SK-N-SH (cell line): ENCODE measurements around the gene SCN1B. TPM values are rescaled to one million over a fixed set of nuclear protein-coding genes. Genes with fewer than 3 reads are reported as not detected.

ENCODE experiments used
- CTCF ChIA-PET: fragments of 300-600, 350-600 bp; formaldehyde crosslinking; extraction: SDS; loops from one replicate; lab custom pipeline; 2021; lab: Yijun Ruan, JAX
- POLR2A ChIA-PET: fragments of 350-600 bp; sonication (Branson Sonifier 250); formaldehyde crosslinking; extraction: SDS; loops from one replicate; lab custom pipeline; 2020; ENCODE audit warnings: antibody characterized with exemption, inconsistent platforms; lab: Yijun Ruan, JAX
- DNase-seq: peaks from one replicate; pipeline ENCODE4 v3.0.0; 2012
- H2AFZ ChIP-seq: fragments of 200-600 bp; sonication (generic); 2 replicates; pipeline ENCODE4 v1.8.1; 2016; ENCODE audit warnings: antibody characterized with exemption, mild to moderate bottlenecking, low read depth
- H3F3A ChIP-seq: fragments of 200-600 bp; sonication (generic); replicated peaks from 2 replicates; pipeline ENCODE3; 2016; ENCODE audit warnings: antibody characterized with exemption, mild to moderate bottlenecking; ENCODE audit not compliant: insufficient read depth
- H3K27ac ChIP-seq, 2 experiments: fragments of 200-500 bp in 1 of 2; fragments of 200-600 bp in 1 of 2; sonication (Bioruptor generic) in 1 of 2; sonication (generic), shearing (Covaris generic) in 1 of 2; 2 replicates each; pipeline versions ENCODE4 v1.5.1 to v1.6.1; 2014 to 2016; ENCODE audit warnings: low read depth in 2 of 2, inconsistent platforms in 1 of 2, low read length in 1 of 2, mild to moderate bottlenecking in 1 of 2, mixed read lengths in 1 of 2
- H3K27me3 ChIP-seq: fragments of 200-600 bp; sonication (generic), shearing (Covaris generic); 2 replicates; pipeline ENCODE4 v1.6.1; 2016; ENCODE audit warnings: mixed run types; ENCODE audit not compliant: insufficient read depth
- H3K36me3 ChIP-seq, 2 experiments: fragments of 200-500 bp in 1 of 2; fragments of 200-600 bp in 1 of 2; sonication (Bioruptor generic) in 1 of 2; sonication (generic) in 1 of 2; replicated peaks in 1 of 2; 2 replicates each; pipeline versions ENCODE3 to v1.5.1; 2014 to 2016; ENCODE audit warnings: low read length in 1 of 2, mild to moderate bottlenecking in 1 of 2; ENCODE audit not compliant: insufficient read depth in 2 of 2, control insufficient read depth in 1 of 2
- H3K4me1 ChIP-seq, 2 experiments: fragments of 200-500 bp in 1 of 2; fragments of 200-600 bp in 1 of 2; sonication (Bioruptor generic) in 1 of 2; sonication (generic), shearing (Covaris generic) in 1 of 2; 2 replicates each; pipeline versions ENCODE4 v1.5.1 to v1.6.1; 2014 to 2016; ENCODE audit warnings: low read depth in 1 of 2, low read length in 1 of 2, mixed run types in 1 of 2; ENCODE audit not compliant: insufficient read depth in 2 of 2, control insufficient read depth in 1 of 2
- H3K4me2 ChIP-seq: fragments of 200-600 bp; sonication (generic), shearing (Covaris generic); 2 replicates; pipeline ENCODE4 v1.6.1; 2017; ENCODE audit warnings: mixed run types
- H3K4me3 ChIP-seq, 2 experiments: fragments of 200-500 bp in 1 of 2; fragments of 200-600 bp in 1 of 2; sonication (Bioruptor generic) in 1 of 2; sonication (generic), shearing (Covaris generic) in 1 of 2; 2 replicates each; pipeline versions ENCODE4 v1.5.1 to v1.8.1; 2014 to 2016; ENCODE audit warnings: low read depth in 2 of 2, inconsistent platforms in 1 of 2, low read length in 1 of 2, mild to moderate bottlenecking in 1 of 2, mixed read lengths in 1 of 2, moderate library complexity in 1 of 2
- H3K79me2 ChIP-seq: fragments of 200-600 bp; sonication (generic); 2 replicates; pipeline ENCODE4 v1.8.1; 2017; ENCODE audit warnings: mild to moderate bottlenecking; ENCODE audit not compliant: insufficient read depth
- H3K9ac ChIP-seq: fragments of 200-600 bp; sonication (generic); 2 replicates; pipeline ENCODE4 v1.6.1; 2017; ENCODE audit warnings: mixed run types
- H3K9me2 ChIP-seq: fragments of 200-600 bp; sonication (generic); 2 replicates; pipeline ENCODE4 v1.6.1; 2017; ENCODE audit warnings: mixed run types
- H3K9me3 ChIP-seq: fragments of 200-600 bp; sonication (generic); 2 replicates; pipeline ENCODE4 v1.6.1; 2017; ENCODE audit warnings: mixed run types, mild to moderate bottlenecking, moderate library complexity
- H4K20me1 ChIP-seq: fragments of 200-600 bp; sonication (generic); 2 replicates; pipeline ENCODE4 v1.6.1; 2017; ENCODE audit warnings: mild to moderate bottlenecking, mixed run types; ENCODE audit not compliant: insufficient read depth
- CHD2 ChIP-seq: fragments of 150-350 bp; IDR thresholded peaks from 2 replicates; pipeline ENCODE4 v1.6.1; 2018; ENCODE audit warnings: low read length; ENCODE audit not compliant: partially characterized antibody
- ELF1 ChIP-seq: IDR thresholded peaks from 2 replicates; pipeline ENCODE4 v1.4.0; 2012
- EZH2phosphoT487 ChIP-seq: fragments of 200-600 bp; sonication (generic); IDR thresholded peaks from 2 replicates; pipeline ENCODE4 v1.6.1; 2017; ENCODE audit warnings: low read depth, mixed run types, mild to moderate bottlenecking, antibody characterized with exemption, moderate library complexity, borderline replicate concordance
- FOXM1 ChIP-seq: IDR thresholded peaks from 2 replicates; pipeline ENCODE4 v1.4.0; 2012; ENCODE audit warnings: low read depth, mild to moderate bottlenecking
- IRF3 ChIP-seq: fragments of 150-350 bp; IDR thresholded peaks from 2 replicates; pipeline ENCODE4 v1.6.1; 2016; ENCODE audit warnings: mild to moderate bottlenecking, low read depth, low read length
- JUND ChIP-seq: IDR thresholded peaks from 2 replicates; pipeline ENCODE4 v1.4.0; 2012
- MAX ChIP-seq: IDR thresholded peaks from 2 replicates; pipeline ENCODE4 v1.4.0; 2012; ENCODE audit warnings: low read depth
- MXI1 ChIP-seq: IDR thresholded peaks from 2 replicates; pipeline ENCODE4 v1.6.1; 2012; ENCODE audit warnings: mild to moderate bottlenecking, low read depth, low read length, improper control_type of control experiment
- NRF1 ChIP-seq: IDR thresholded peaks from 2 replicates; pipeline ENCODE4 v1.6.1; 2012; ENCODE audit warnings: low read depth, mild to moderate bottlenecking, low read length
- PBX3 ChIP-seq: IDR thresholded peaks from 2 replicates; pipeline ENCODE4; 2012
- RAD21 ChIP-seq: IDR thresholded peaks from 2 replicates; pipeline ENCODE4 v1.6.1; 2012; ENCODE audit warnings: mild to moderate bottlenecking, low read length
- RCOR1 ChIP-seq: fragments of 150-350 bp; IDR thresholded peaks from 2 replicates; pipeline ENCODE4 v1.6.1; 2017; ENCODE audit warnings: antibody characterized with exemption, low read length
- RFX5 ChIP-seq: IDR thresholded peaks from 2 replicates; pipeline ENCODE4 v1.6.1; 2012; ENCODE audit warnings: mild to moderate bottlenecking, improper control_type of control experiment, low read length
- RXRA ChIP-seq: IDR thresholded peaks from 2 replicates; pipeline ENCODE4 v1.4.0; 2012; ENCODE audit warnings: low read depth, mild to moderate bottlenecking, borderline replicate concordance
- SIN3A ChIP-seq: IDR thresholded peaks from 2 replicates; pipeline ENCODE4 v1.6.1; 2012; ENCODE audit warnings: low read depth, mild to moderate bottlenecking, low read length, moderate library complexity, borderline replicate concordance
- SMC3 ChIP-seq: IDR thresholded peaks from 2 replicates; pipeline ENCODE4 v1.6.1; 2012; ENCODE audit warnings: low read depth, low read length, improper control_type of control experiment
- TAF1 ChIP-seq: IDR thresholded peaks from 2 replicates; pipeline ENCODE4 v1.6.1; 2012; ENCODE audit warnings: low read depth, mild to moderate bottlenecking, low read length, moderate library complexity, borderline replicate concordance
- TCF12 ChIP-seq: IDR thresholded peaks from 2 replicates; pipeline ENCODE4 v1.4.0; 2012
- TEAD4 ChIP-seq: IDR thresholded peaks from 2 replicates; pipeline ENCODE4 v1.4.0; 2012; ENCODE audit warnings: mild to moderate bottlenecking, borderline replicate concordance; ENCODE audit not compliant: insufficient read depth
- USF1 ChIP-seq: IDR thresholded peaks from 2 replicates; pipeline ENCODE4 v1.4.0; 2012; ENCODE audit warnings: low read depth, borderline replicate concordance
- USF2 ChIP-seq: fragments of 150-350 bp; IDR thresholded peaks from 2 replicates; pipeline ENCODE4 v1.6.1; 2017; ENCODE audit warnings: antibody characterized with exemption, low read length, low read depth, borderline replicate concordance
- YY1 ChIP-seq: IDR thresholded peaks from 2 replicates; pipeline ENCODE4 v1.4.0; 2012; ENCODE audit warnings: low read depth, mild to moderate bottlenecking
- WGBS: methylation state at CpG from one replicate; pipeline ENCODE4 v1.1.6; 2017; ENCODE audit warnings: low lambda C conversion rate; 5-methylcytosine and 5-hydroxymethylcytosine counted together
- polyA plus RNA-seq, 3 experiments: library from polyadenylated mRNA; depleted of rRNA; stranded (reverse); fragments of >200 nt; gene quantifications; 2 replicates each; pipeline ENCODE4 v1.2.3, GENCODE V29; 2012

The SCN1B gene
- polyA plus RNA-seq, 1 of the 3 experiments (the other 2 are of a cell fraction) = 10.5 TPM

GRCh38 chr19:35073941-35074340, 43.7 kb downstream of the SCN1B start:
- Histone ChIP-seq H4K20me1 (no peaks in the 10 kb centered on the region), H3K9me3 (no peaks in the 10 kb centered on the region), H3K79me2 (no peaks in the 10 kb centered on the region), H3K27ac (no peak overlapping the region), H3K9ac (no peak overlapping the region), H3K27me3 (no peaks in the 10 kb centered on the region), H3K9me2 (no peaks in the 10 kb centered on the region), H2AFZ (no peak overlapping the region), H3K4me3 (no peak overlapping the region), H3K36me3 (no peaks in the 10 kb centered on the region), H3K4me2 (no peak overlapping the region), H3K4me1 (no peaks in the 10 kb centered on the region), H3F3A (no peaks in the 10 kb centered on the region)
- no peak for DNase-seq
- CTCF ChIA-PET = interaction anchor here (1.0 to 1.4 kb wide), 2 partner anchors 18 to 29 kb away, joined by 3 to 5 read pairs; no protein-coding TSS in a partner anchor
- POLR2A ChIA-PET = no interaction called here
- TF ChIP-seq TAF1 = no peak
- no peak for TF ChIP-seq SMC3
- TF ChIP-seq RAD21 = no peak
- no peak for TF ChIP-seq NRF1
- TF ChIP-seq RCOR1 = no peak
- no peak for TF ChIP-seq FOXM1
- no peak for TF ChIP-seq YY1
- TF ChIP-seq TEAD4 = no peak
- no peak for TF ChIP-seq ELF1
- no peak for TF ChIP-seq PBX3
- 38% methylated on average over 6 of the region's 8 CpGs for WGBS

GRCh38 chr19:35074426-35075201, 44.3 kb downstream of the SCN1B start:
- no peak overlapping the region for H3K4me3 ChIP-seq
- TF ChIP-seq MAX (no peak), SMC3 (no peak), CHD2 (no peak), USF1 (no peak), JUND (no peak), RFX5 (no peak), RXRA (no peak), MXI1 (no peak), YY1 (no peak), IRF3 (no peak), TEAD4 (no peak), EZH2phosphoT487 (no peak), SIN3A (no peak), TCF12 (no peak), TAF1 (no peak), USF2 (no peak), PBX3 (no peak), NRF1 (no peak)
- TF ChIP-seq, all 33 proteins: peak for 0
- Histone ChIP-seq H3K36me3 (no peaks in the 10 kb centered on the region), H3F3A (no peaks in the 10 kb centered on the region), H3K9me3 (no peaks in the 10 kb centered on the region), H3K4me1 (no peaks in the 10 kb centered on the region), H3K79me2 (no peaks in the 10 kb centered on the region), H4K20me1 (no peaks in the 10 kb centered on the region), H3K27me3 (no peaks in the 10 kb centered on the region), H3K9ac (no peak overlapping the region), H3K9me2 (no peaks in the 10 kb centered on the region), H3K4me2 (no peak overlapping the region), H2AFZ (no peak overlapping the region), H3K27ac (no peak overlapping the region)
- DNase-seq = no peak
- WGBS = 56% methylated on average over 19 of the region's 21 CpGs
- ChIA-PET POLR2A (no interaction called here), CTCF (interaction anchor here (1.0 to 1.9 kb wide), 3 partner anchors 8 to 30 kb away, joined by 3 to 10 read pairs (median 5); no protein-coding TSS in a partner anchor)
